Melanocyte of skin (primary cell): ENCODE measurements around the gene HNRNPUL1. TPM values are rescaled to one million over a fixed set of nuclear protein-coding genes. Genes with fewer than 3 reads are reported as not detected.

Experiments
- small RNA-seq, 2 donors: library from RNA; depleted of rRNA; stranded (forward); fragments of <200 nt; gene quantifications; one replicate each; pipeline ENCODE3, GENCODE V24; 2012
- total RNA-seq, 2 donors: library from RNA; depleted of rRNA; stranded (reverse); fragments of >200 nt; gene quantifications; 2 replicates each; pipeline ENCODE4 v1.2.3, GENCODE V29; 2012

HNRNPUL1 gene
- total RNA-seq = 100 to 1,000 TPM in 1 of 2 donors, 10 to 100 TPM in 1; 78.1 to 108 TPM

DNA sequence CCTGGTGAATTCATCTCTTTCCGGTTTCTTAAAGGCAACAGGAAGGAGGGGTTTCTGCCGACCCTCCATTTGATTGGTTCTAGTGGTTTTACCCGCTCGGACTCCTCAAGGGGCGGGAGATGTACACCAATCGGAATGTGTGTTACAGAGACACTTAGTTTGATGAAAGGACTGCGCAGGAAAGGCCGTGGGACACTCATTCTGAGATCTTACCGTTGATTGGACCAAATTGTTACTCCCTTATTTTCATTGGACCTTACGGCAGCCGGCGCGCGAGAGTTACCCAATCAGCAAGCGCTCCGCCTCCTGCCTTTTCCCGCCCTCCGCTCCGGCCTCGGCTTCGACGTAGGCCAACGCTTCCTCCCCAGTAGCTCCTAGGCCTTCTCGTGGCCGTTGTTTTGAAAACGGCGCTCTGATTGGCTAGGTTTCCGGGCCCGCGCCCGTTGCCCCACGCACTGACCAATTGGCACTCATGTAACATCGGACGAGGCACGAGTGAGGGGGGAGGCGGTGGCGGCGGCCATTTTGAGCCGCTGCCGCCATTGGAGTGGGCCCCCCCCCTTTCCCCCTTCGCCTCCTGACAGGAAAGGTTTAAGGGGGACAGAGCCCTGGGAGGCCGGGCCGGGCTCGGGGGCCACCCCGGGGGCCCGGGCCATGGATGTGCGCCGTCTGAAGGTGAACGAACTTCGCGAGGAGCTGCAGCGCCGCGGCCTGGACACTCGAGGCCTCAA, at the start of gene HNRNPUL1:
TSS of gene HNRNPUL1 (plus strand) at position 523 of the 731 bp plus-strand sequence. CDS start at position 655, 132 bp downstream.

DNA sequence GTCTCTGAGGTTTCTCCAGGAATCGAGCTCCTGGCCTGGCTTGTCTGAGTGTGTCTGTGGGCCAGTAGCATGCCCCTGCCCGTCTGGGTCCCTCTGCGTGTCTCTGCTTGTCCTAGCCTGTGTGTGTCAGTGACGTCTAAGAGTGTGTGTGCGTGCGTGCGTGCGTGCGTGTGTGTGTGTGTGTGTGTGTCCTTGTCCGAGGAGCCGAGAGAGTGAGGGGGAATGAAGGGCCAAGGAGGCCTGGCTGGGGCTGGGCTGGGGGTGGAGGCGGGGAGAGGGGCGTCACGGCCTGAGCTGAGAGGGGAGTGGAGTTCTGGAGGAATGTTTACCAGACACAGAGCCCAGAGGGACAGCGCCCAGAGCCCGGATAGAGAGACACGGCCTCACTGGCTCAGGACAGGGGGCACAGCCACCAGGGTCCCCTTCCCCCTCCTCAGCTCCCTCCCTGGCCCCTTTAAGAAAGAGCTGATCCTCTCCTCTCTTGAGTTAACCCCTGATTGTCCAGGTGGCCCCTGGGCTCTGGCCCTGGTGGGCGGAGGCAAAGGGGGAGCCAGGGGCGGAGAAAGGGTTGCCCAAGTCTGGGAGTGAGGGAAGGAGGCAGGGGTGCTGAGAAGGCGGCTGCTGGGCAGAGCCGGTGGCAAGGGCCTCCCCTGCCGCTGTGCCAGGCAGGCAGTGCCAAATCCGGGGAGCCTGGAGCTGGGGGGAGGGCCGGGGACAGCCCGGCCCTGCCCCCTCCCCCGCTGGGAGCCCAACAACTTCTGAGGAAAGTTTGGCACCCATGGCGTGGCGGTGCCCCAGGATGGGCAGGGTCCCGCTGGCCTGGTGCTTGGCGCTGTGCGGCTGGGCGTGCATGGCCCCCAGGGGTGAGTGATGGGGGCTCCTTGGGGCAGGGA, 45.3 kb upstream of the HNRNPUL1 start, which contains the start of gene AXL:
TSS of gene AXL (plus strand) at position 609 of the 893 bp plus-strand sequence. CDS start at position 779, 170 bp downstream.

DNA sequence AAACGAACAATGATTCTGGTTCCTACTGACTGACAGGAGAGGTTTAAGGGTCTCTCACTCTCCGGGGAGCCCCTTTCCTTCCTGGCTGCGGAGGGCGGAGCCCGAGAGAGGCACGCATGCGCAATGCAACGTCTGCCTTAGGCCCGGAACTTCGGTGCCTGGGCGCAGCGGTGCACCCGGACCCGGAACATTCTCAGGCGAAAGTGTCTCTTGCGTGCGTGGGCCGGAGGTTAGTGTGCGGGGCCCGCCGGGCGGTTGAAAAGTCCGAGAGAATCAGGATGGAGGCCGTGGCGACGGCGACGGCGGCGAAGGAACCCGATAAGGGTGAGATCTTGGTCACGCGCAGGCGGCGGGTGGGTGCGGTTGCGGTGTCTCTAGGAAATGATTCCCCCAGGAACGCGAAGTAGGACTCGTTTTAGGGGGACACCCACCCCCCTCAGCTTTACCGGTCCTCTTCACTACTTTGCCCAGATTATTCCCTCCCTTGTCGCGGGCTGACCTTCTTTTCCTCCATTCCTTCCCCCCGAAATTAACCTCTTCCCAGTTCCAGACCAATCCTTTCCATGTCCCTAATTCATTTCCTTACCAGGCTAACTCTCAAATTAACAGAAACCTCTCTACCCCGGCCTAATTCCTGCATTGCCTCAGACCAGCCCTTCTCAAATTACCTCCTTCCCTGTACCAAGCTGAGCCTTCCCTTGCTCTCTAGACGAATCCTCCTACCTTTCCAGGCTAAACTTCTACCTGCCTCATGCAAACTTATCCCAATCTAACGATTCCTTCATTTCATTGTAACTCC, 46.1 kb downstream of the HNRNPUL1 start, which contains the start of gene CCDC97:
TSS of gene CCDC97 (plus strand) at position 140 of the 799 bp plus-strand sequence. CDS start at position 279, 139 bp downstream.

GRCh38 chr19:41353466-41354342, 89.5 kb downstream of the HNRNPUL1 start, which contains the start of gene TGFB1:
TGFB1 (minus strand) TSS chr19:41353922; CDS start chr19:41353044, 878 bp downstream.

Small RNA genes within 50 kb of the gene (small RNA-seq; reads per million reads assigned to genes)
- 0 reads per million in 2 donors for gene RN7SL34P

Other genes starting within 250 kb of the HNRNPUL1 start
- gene CYP2A13, start 175.9 kb upstream of the HNRNPUL1 start, total RNA-seq = not detected
- gene CYP2F1, start 149.9 kb upstream of the HNRNPUL1 start, total RNA-seq = not detected
- under 1 TPM in 1 of 2 donors, not detected in 1; 1.00 TPM for gene CYP2S1, start 71.2 kb upstream of the HNRNPUL1 start, total RNA-seq
- gene AXL, start 45.1 kb upstream of the HNRNPUL1 start, total RNA-seq = 10 to 100 TPM; 12.7 to 28.6 TPM
- 10 to 100 TPM; 10.3 to 11.3 TPM for gene CCDC97, start 45.8 kb downstream of the HNRNPUL1 start, total RNA-seq
- gene TGFB1, start 89.5 kb downstream of the HNRNPUL1 start, total RNA-seq = under 1 TPM; 0.34 to 0.67 TPM
- gene B9D2, start 99.8 kb downstream of the HNRNPUL1 start, total RNA-seq = 1 to 10 TPM; 3.1 to 3.3 TPM
- gene TMEM91, start 112.2 kb downstream of the HNRNPUL1 start, total RNA-seq = 1 to 10 TPM in 1 of 2 donors, under 1 TPM in 1; 0.67 to 1.4 TPM
- gene EXOSC5, start 133.0 kb downstream of the HNRNPUL1 start, total RNA-seq = 10 to 100 TPM; 21.7 to 43.6 TPM
- 10 to 100 TPM; 32.0 to 41.3 TPM for gene BCKDHA, start 133.4 kb downstream of the HNRNPUL1 start, total RNA-seq
- gene B3GNT8, start 163.0 kb downstream of the HNRNPUL1 start, total RNA-seq = under 1 TPM; 0.33 to 0.34 TPM
- gene DMAC2, start 175.5 kb downstream of the HNRNPUL1 start, total RNA-seq = 10 to 100 TPM; 23.1 to 67.3 TPM
- gene ERICH4, start 178.8 kb downstream of the HNRNPUL1 start, total RNA-seq = not detected